AG04449 (cell line): ENCODE results near the gene ODC1.

Experiments used
- CTCF ChIA-PET: fragments of 350-600 bp; formaldehyde crosslinking; extraction: SDS; loops from one replicate; lab custom pipeline; 2021; ENCODE audit warnings: antibody characterized with exemption; lab: Yijun Ruan, JAX
- POLR2A ChIA-PET: fragments of 400-600, 350-600 bp; formaldehyde crosslinking; extraction: SDS; loops from one replicate; lab custom pipeline; 2020; ENCODE audit warnings: antibody characterized with exemption, inconsistent platforms; lab: Yijun Ruan, JAX
- DNase-seq: peaks from one replicate; pipeline ENCODE4 v3.0.0-alpha.2; 2010; ENCODE audit warnings: low read depth, low spot score
- H3K4me3 ChIP-seq: 2 replicates; pipeline ENCODE4 v1.5.1; 2011; ENCODE audit warnings: low read depth, mild to moderate bottlenecking, control low read depth, low read length
- TF ChIP-seq, protein P1 (sequence below): IDR thresholded peaks from one replicate; pipeline ENCODE4 v1.5.1; 2011; ENCODE audit warnings: mild to moderate bottlenecking, moderate library complexity, low read length, control low read depth, inconsistent platforms; ENCODE audit not compliant: insufficient read depth; ENCODE audit errors: missing control alignments

Gene ODC1

DNA sequence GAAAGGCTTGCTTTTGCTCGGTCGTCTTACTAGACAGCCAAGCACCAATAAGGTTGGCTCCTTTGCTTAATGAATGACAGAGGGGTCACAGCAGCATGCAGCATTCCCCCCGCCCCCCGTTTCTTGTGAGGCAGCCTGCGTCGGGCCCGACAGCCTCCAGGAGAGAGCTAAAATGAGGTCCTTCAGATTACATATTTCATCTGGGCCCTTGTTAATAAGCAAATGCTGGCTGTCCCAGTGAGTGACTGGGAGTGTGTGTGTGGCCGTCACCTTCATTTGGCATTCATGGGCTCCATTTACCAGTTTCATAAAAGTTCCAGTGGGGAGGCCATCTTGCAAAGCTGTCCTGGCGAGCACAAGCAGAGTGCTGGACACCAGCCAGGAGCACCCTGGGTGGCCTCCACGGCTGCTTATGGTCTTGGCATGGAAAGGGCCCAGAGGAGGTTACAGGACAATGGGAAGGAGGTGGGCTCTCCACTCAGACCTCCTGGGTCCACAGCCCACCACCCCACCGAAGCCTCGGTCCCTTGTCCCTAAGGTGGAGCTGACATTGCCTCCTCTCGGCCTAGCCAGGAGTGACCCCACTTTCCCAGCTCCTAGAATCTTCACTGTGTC is 37.2 kb downstream of the ODC1 start:
- no peak overlapping the region for H3K4me3 ChIP-seq
- no peak for DNase-seq
- CTCF ChIA-PET, result interaction anchor here (0.9 to 8.2 kb wide), 10 partner anchors 8 to 338 kb away, joined by 3 to 162 read pairs (median 60); partner anchors contain the start of gene RRM2
- TF ChIP-seq, protein P1, sequence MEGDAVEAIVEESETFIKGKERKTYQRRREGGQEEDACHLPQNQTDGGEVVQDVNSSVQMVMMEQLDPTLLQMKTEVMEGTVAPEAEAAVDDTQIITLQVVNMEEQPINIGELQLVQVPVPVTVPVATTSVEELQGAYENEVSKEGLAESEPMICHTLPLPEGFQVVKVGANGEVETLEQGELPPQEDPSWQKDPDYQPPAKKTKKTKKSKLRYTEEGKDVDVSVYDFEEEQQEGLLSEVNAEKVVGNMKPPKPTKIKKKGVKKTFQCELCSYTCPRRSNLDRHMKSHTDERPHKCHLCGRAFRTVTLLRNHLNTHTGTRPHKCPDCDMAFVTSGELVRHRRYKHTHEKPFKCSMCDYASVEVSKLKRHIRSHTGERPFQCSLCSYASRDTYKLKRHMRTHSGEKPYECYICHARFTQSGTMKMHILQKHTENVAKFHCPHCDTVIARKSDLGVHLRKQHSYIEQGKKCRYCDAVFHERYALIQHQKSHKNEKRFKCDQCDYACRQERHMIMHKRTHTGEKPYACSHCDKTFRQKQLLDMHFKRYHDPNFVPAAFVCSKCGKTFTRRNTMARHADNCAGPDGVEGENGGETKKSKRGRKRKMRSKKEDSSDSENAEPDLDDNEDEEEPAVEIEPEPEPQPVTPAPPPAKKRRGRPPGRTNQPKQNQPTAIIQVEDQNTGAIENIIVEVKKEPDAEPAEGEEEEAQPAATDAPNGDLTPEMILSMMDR, result no peak
- POLR2A ChIA-PET, result no interaction called here

DNA sequence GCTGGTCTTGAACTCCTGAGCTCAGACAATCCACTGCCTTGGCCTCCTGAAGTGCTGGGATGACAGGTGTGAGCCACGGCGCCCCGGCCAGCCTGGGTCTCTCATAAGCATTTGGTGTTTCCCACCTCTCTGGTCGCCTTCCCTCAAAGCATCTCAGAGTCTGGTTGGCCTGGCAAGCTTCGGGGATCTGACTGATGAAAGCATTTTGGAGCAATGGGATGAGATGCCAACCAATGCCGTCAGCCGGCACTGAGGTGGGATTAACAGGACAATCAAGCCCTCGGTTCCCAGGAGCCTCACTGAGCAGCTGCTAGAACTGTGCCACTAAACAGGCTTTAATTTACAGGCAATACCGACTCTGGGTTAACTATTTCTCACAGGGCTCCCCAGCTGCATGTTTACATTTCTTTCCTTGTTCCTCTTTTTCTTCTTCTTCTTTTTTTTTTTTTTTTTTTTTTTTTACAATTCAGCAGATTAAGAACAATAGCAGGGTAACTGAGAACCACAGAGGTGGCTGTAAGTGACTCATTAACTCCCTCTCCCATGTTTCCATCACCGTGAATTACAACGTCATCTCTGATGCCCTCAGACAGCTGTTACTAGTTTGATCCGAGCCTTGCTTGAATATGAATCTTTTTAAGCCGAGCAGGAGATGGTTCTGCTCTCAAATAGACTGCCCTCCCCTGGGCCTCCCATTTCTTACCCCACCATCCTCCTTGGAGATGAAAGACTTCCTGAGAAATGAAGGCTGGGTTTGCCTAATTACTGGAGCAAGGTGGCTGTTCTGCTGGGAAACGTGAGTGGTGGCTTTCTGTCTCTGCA is 37.9 kb downstream of the ODC1 start:
- no peak for DNase-seq
- CTCF ChIA-PET, result interaction anchor here (0.8 to 8.2 kb wide), 47 partner anchors 8 to 353 kb away, joined by 3 to 162 read pairs (median 9); partner anchors contain the start of genes HPCAL1 and RRM2
- POLR2A ChIA-PET, result interaction anchor here (0.7 kb wide), 1 partner anchor 1185 kb away, joined by 3 read pairs; no protein-coding TSS in a partner anchor
- no peak overlapping the region for H3K4me3 ChIP-seq
- TF ChIP-seq, protein P1, result no peak

DNA sequence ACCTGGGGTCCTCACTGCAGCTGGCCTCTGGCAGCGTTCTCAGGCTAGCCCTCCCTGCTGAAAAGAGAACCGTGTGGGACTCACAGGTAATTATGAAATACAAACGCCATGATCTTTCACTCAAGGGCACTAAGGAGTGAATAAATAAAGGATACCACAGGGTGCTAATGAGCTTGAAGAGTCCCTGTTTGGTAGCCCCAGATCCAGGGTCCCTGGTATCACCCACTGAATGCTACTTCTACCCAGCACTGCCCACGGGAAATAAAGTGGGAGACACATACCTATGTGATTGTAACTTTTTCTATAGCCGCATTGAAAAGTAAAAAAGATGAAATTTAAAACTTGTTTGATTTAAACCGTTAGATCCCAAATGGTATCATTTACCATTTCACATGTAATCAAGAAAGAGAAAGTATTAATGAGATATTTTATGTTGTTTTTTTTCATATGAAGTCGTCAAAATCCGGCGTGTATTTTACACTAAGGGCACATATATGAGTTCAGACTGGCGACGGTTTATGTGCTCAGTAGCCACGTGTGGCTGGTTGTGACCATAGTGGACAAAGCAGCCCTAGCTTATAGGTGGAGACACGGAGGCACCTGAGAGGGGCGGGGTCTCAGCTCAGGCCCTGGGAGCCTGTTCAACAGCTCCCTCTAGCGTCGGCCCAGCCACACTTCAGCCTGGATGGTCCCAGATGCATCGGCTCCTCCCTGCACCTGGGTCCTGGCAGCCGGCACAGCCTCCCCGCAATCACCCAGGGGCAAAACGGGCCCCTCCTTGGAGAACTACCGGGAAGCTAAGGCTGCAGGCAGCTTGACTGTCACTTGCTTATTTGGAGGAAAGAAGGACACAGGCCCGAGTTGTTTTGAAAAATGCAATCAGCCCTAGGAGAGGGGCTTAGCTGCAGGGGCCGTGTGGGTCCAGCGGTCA is 39.2 kb downstream of the ODC1 start:
- TF ChIP-seq, protein P1, result peak; percentile 98
- no peak for DNase-seq
- POLR2A ChIA-PET, result interaction anchor here (1.1 kb wide), 1 partner anchor 288 kb away, joined by 3 read pairs; no protein-coding TSS in a partner anchor

DNA sequence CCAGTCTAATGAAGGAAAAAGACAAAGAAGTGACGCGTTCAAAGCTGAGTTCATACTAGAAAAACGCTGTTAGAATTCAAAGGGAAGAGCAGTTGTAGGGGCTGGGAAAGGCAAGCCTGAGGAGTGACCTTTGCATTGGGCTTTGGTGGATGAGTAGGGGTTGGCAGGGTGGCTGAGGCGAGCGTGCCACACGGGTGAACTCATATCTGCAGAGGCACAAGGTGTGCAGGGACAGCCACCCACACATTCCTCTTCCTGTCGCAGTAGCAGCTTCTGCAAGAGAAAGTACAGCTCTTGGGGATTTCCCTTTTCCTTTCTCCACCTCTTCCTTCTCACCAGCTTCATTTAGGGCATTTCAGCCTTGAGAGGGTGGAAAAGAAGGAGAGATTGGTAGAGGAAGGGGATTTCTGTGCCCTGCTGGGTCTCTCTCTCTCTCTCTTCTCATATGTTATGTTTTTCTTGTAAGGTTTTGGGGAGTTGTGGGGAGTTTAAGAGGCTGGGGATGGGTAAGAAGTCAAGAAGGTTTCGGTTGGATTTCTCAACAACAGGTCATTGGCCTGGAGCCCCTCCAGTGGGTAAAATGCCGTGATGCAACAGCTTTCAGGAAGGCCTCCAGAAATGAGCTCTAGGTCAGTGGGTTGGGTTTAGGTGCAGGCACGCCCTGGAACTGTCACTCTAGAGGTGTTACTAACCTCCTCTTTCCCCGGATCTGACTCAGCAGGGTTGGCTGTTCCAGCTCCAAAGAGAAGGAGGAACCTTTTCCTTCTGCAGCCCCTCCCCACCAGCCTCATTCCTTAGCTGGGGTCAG is 40.1 kb downstream of the ODC1 start:
- no peak for DNase-seq
- TF ChIP-seq, protein P1, result no peak
- H3K4me3 ChIP-seq, result no peak overlapping the region
- ChIA-PET CTCF (interaction anchor here (0.7 to 8.2 kb wide), 45 partner anchors 8 to 423 kb away, joined by 3 to 162 read pairs (median 9); partner anchors contain the start of genes HPCAL1 and RRM2), POLR2A (interaction anchor here (0.6 kb wide), 1 partner anchor 96 kb away, joined by 3 read pairs; no protein-coding TSS in a partner anchor)

More for the DNA sequence above, 39.2 kb downstream of the ODC1 start:
- CTCF ChIA-PET, result interaction anchor here (0.6 to 8.2 kb wide), 73 partner anchors 9 to 424 kb away, joined by 3 to 162 read pairs (median 6); partner anchors contain the start of genes HPCAL1 and RRM2
- no peak overlapping the region for H3K4me3 ChIP-seq

DNA sequence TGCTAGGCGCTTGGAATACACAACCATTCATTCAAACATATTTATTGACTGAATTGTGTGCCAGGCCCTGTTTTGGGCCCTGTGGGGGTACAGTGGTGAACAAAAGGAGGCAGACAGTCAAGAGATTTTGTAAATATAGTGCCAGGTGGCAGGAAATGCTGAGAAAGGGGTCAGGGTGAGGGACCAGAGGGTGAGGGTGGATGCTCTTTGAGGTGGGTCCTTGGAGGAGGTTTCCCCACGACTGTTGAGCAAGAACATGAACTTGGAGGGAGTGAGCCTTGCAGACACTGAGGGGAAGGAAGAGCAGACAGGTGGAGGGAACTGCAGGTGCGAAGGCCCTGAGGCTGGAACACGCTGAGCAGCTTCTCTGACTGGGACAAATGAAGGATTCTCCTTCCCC is 40.7 kb downstream of the ODC1 start:
- no peak overlapping the region for H3K4me3 ChIP-seq
- CTCF ChIA-PET, result interaction anchor here (0.9 to 8.2 kb wide), 19 partner anchors 10 to 335 kb away, joined by 3 to 162 read pairs (median 15); partner anchors contain the start of gene RRM2
- DNase-seq, result no peak
- TF ChIP-seq, protein P1, result no peak
- POLR2A ChIA-PET, result interaction anchor here (0.6 kb wide), 1 partner anchor 97 kb away, joined by 3 read pairs; no protein-coding TSS in a partner anchor
